Fibroblast of lung (primary cell): ENCODE results near the gene SELL. TPM values are rescaled to one million over a fixed set of nuclear protein-coding genes. Genes with fewer than 3 reads are reported as not detected.

ENCODE experiments used
- DNase-seq, 2 donors: peaks; one replicate each; pipeline versions ENCODE4 v3.0.0 to v3.0.0-alpha.2; 2010; ENCODE audit warnings: low read depth in 2 of 2
- H2AFZ ChIP-seq: 2 replicates; pipeline ENCODE4 v1.5.1; 2012; ENCODE audit warnings: low read length, control low read depth, inconsistent platforms
- H3K27ac ChIP-seq: 2 replicates; pipeline ENCODE4 v1.5.1; 2011; ENCODE audit warnings: low read length, control low read depth; ENCODE audit not compliant: insufficient read depth
- H3K27me3 ChIP-seq: 2 replicates; pipeline ENCODE4 v1.5.1; 2011; ENCODE audit warnings: mild to moderate bottlenecking, low read length; ENCODE audit not compliant: control insufficient read depth, insufficient read depth
- H3K36me3 ChIP-seq: 2 replicates; pipeline ENCODE4 v1.5.1; 2011; ENCODE audit warnings: low read length; ENCODE audit not compliant: control insufficient read depth, insufficient read depth
- H3K4me1 ChIP-seq: 2 replicates; pipeline ENCODE4 v1.5.1; 2011; ENCODE audit warnings: low read length; ENCODE audit not compliant: control insufficient read depth, insufficient read depth; ENCODE audit errors: extremely low read depth
- H3K4me2 ChIP-seq: 2 replicates; pipeline ENCODE4 v1.5.1; 2011; ENCODE audit warnings: low read length, control low read depth; ENCODE audit not compliant: insufficient read depth; ENCODE audit errors: extremely low read depth
- H3K4me3 ChIP-seq, 4 experiments: fragments of 200-600 bp in 1 of 4; sonication (generic) in 1 of 4; replicated peaks in 1 of 4; 2 replicates each; pipeline ENCODE4 v1.5.1; 2011 to 2016; ENCODE audit warnings: low read length in 4 of 4, low read depth in 3 of 4, mild to moderate bottlenecking in 3 of 4, control low read depth in 2 of 4, inconsistent platforms in 1 of 4, mixed read lengths in 1 of 4; ENCODE audit not compliant: insufficient read depth in 1 of 4; ENCODE audit errors: control extremely low read depth in 1 of 4
- H3K79me2 ChIP-seq: 2 replicates; pipeline ENCODE4 v1.5.1; 2012; ENCODE audit warnings: mild to moderate bottlenecking, low read length, inconsistent platforms; ENCODE audit not compliant: control insufficient read depth, insufficient read depth
- H3K9ac ChIP-seq: 2 replicates; pipeline ENCODE4 v1.5.1; 2011; ENCODE audit warnings: mild to moderate bottlenecking, low read length, control low read depth; ENCODE audit not compliant: insufficient read depth
- H3K9me3 ChIP-seq: 2 replicates; pipeline ENCODE4 v1.5.1; 2012; ENCODE audit warnings: low read depth, low read length; ENCODE audit not compliant: control insufficient read depth, insufficient read depth
- H4K20me1 ChIP-seq: 2 replicates; pipeline ENCODE4 v1.5.1; 2011; ENCODE audit warnings: low read length; ENCODE audit not compliant: control insufficient read depth, insufficient read depth; ENCODE audit errors: extremely low read depth
- CTCF ChIP-seq, 2 donors: IDR thresholded peaks in 1 of 2; conservative IDR thresholded peaks in 1 of 2; 1 replicate in 1 of 2; 2 replicates in 1 of 2; pipeline ENCODE4 v1.5.1; 2011 to 2012; ENCODE audit warnings: low read length in 2 of 2, control low read depth in 1 of 2, inconsistent platforms in 1 of 2, low read depth in 1 of 2, mild to moderate bottlenecking in 1 of 2
- EZH2 ChIP-seq: IDR thresholded peaks from 2 replicates; pipeline ENCODE4 v1.5.1; 2012; ENCODE audit warnings: low read length, control low read depth, mild to moderate bottlenecking; ENCODE audit errors: missing control alignments
- polyA plus RNA-seq, 2 donors: library from polyadenylated mRNA; depleted of rRNA in 1 of 2; stranded (reverse) in 1 of 2; unstranded in 1 of 2; fragments of >200 nt; gene quantifications; 2 replicates each; pipeline ENCODE4 v1.2.1, GENCODE V29; 2011 to 2012; ENCODE audit warnings: missing spikeins in 1 of 2
- total RNA-seq: library from RNA; depleted of rRNA; stranded (reverse); fragments of >200 nt; gene quantifications from 2 replicates; pipeline ENCODE4 v1.2.1, GENCODE V29; 2014

The SELL gene
- total and polyA plus RNA-seq, 2 donors (not counting 1 experiment from before 2014, with no cell fraction given), result 0.06 to 0.17 TPM

- Histone ChIP-seq H3K79me2 (no peaks in the 10 kb centered on the region), H3K9me3 (no peaks in the 10 kb centered on the region), H3K4me3 (no peak overlapping the region), H3K27me3 (peaks cover 2% of the 10 kb centered on the region), H3K27ac (no peak overlapping the region), H3K9ac (no peak overlapping the region), H4K20me1 (no peaks in the 10 kb centered on the region), H3K4me1 (no peaks in the 10 kb centered on the region), H3K4me2 (no peak overlapping the region), H3K36me3 (no peaks in the 10 kb centered on the region), H2AFZ (no peak overlapping the region)
- no peak for TF ChIP-seq CTCF (conservative IDR thresholded peaks at IDR 0.05 in 1 of 2, IDR thresholded peaks at IDR 0.05 in 1 of 2; ENCODE audit: low read depth in 1 of 2, low read length in 2 of 2)
- TF ChIP-seq EZH2, result no peak
- DNase-seq, result no peak
Measured at GRCh38 chr1:169726851-169727250, 15.4 kb upstream of the SELL start.

GRCh38 chr1:169725930-169726329 is 14.5 kb upstream of the SELL start:
- no peak overlapping the region for H3K4me3 ChIP-seq
- no peak for DNase-seq
- H3K9ac ChIP-seq, result no peak overlapping the region
- no peak overlapping the region for H3K4me2 ChIP-seq
- H2AFZ ChIP-seq, result no peak overlapping the region
- H3K9me3 ChIP-seq, result no peaks in the 10 kb centered on the region
- H3K27ac ChIP-seq, result no peak overlapping the region
- no peaks in the 10 kb centered on the region for H3K36me3 ChIP-seq
- TF ChIP-seq EZH2 (no peak), CTCF (conservative IDR thresholded peaks at IDR 0.05 in 1 of 2, IDR thresholded peaks at IDR 0.05 in 1 of 2; ENCODE audit: low read depth in 1 of 2, low read length in 2 of 2) (no peak)
- H3K27me3 ChIP-seq, result no peaks in the 10 kb centered on the region
- H3K79me2 ChIP-seq, result no peaks in the 10 kb centered on the region
- no peaks in the 10 kb centered on the region for H4K20me1 ChIP-seq
- no peaks in the 10 kb centered on the region for H3K4me1 ChIP-seq

GRCh38 chr1:169724168-169724567 is 12.7 kb upstream of the SELL start:
- Histone ChIP-seq H3K4me2 (no peak overlapping the region), H3K27me3 (no peaks in the 10 kb centered on the region), H3K36me3 (no peaks in the 10 kb centered on the region), H3K79me2 (no peaks in the 10 kb centered on the region), H3K9ac (no peak overlapping the region), H3K4me3 (no peak overlapping the region), H4K20me1 (no peaks in the 10 kb centered on the region), H2AFZ (no peak overlapping the region), H3K9me3 (no peaks in the 10 kb centered on the region), H3K4me1 (no peaks in the 10 kb centered on the region), H3K27ac (no peak overlapping the region)
- DNase-seq, result no peak
- TF ChIP-seq CTCF (conservative IDR thresholded peaks at IDR 0.05 in 1 of 2, IDR thresholded peaks at IDR 0.05 in 1 of 2; ENCODE audit: low read depth in 1 of 2, low read length in 2 of 2), result no peak
- no peak for TF ChIP-seq EZH2
